ENCODE measurements around the gene LHFPL5. TPM values are rescaled to one million over a fixed set of nuclear protein-coding genes. Genes with fewer than 3 reads are reported as not detected.

Gene LHFPL5
- total RNA-seq = 0.10 TPM in 1 of 2 replicates, not detected in the other

DNA sequence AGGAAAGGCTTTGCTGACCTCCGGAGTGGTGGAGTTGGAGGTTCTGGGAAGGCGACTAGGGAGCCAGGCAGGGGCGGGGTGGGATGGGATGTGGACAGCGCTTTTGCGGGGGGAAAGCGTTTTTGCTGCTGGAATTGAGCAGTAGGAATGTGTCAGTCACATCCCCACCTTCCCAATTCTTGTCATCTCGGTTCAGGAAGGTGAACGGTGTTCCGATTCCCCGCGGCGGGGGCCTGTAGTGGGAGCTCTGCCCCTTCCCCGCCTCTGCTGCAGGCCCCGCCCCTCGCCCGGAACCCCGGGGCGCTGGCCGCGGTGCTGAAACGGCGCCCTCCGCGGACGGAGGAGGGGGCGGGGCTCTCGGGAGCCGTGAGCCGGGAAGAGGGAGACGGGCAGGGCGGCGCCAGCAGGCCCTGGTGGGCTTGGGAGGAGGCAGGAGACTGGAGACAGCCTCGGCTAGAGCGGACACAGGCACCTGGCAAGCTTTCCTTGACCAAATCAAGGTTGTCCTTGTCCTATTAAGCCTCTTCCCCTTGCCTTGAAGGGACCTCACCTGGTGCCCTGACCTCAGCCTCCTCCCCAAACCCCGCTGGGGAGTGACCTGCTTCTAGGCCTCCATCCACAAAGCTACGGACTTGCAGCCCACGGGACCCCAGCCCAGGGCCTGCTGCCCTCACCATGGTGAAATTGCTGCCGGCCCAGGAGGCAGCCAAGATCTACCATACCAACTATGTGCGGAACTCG lies at the start of gene LHFPL5:
Gene LHFPL5, plus strand, starts transcription at position 357 of the 741 bp plus-strand sequence. Its CDS starts 319 bp downstream, at position 676.
- DNase-seq (ENCODE audit: low read depth) = no peak

DNA sequence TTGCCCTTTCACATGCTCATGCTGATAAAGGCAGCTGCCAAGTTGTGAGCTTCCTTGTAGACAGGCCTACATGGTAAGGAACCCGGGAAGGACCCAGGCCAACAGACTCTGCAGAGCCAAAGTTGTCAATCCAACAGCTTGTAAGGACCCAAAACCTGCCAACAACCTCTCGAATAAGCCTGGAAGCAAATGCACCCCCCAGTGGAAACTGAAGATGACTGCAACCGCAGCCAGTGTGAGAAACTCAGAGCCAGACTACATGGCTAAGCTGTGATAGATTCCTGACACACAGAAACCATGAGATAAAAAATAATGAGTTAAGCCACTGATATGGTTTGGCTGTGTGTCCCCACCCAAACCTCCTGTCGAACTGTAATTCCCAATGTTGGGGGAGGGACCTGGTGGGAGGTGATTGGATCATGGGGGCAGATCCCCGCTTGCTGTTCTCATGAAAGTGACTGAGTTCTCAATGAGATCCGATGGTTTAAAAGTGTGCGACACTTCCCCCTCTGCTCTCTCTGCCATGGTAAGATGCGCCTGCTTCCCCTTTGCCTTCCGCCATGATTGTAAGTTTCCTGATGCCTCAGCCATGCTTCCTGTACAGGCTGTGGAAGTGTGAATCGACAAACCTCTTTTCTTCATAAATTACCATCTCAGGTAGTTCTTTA lies 47.6 kb upstream of the LHFPL5 start:
- peak; percentile 53 for DNase-seq (ENCODE audit: low read depth)

DNA sequence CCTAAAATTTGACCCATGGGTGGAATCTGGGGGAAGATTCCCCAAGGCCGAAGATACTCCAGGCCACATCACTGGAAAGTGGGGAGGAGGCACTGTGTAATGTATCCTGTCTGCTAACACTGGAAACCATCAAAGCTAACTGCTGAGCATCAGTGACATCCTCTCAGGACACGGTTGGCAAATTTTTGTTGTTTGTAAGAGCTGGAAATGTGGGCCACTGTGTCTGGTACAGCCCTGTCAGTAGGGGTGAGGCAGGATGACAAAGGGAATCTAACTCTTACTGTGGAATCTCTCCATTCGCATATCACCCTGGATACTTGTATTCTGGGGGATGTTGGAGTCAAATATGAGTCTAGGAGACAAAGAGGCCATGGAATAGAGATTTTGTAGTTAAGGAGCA lies 45.7 kb upstream of the LHFPL5 start:
- DNase-seq (ENCODE audit: low read depth) = no peak

DNA sequence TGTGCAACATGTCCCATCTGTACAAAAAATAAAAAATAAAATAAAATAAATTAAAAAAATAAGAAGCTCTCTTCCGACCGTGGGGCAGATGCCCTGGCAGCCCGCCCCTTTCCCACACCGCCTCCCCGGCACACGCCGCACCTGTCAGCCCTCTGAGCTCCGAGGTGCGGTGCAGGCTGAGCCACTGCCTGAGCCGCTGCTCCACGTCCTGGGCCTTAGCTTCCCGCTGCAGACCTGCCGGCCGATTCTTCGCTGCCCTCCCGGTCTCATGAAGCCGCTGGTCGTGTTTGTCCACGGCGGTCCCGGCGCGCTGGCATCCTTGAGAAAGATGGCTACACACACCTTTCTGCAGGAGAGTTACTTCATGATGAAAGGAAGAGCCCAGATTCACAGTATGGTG lies 39.4 kb upstream of the LHFPL5 start:
- DNase-seq (ENCODE audit: low read depth) = no peak

DNA sequence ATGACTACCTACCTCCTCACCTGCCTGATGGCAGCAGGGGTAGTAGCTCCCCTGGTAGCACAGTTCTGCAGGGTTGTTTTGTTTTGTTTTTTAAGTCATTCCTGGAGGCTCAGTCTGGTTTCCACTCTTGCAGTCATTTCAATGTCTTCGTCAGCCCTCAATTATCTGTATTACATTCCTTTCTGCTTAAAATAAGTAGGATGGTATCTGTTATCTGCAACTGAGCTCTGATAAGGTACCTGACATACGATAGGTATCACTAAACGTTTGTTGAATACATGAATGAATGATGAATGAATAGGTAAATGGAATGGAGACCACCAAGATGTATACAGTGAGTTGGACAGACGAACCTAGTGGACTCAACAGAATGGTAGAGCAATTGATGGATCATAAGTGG lies 35.9 kb upstream of the LHFPL5 start:
- DNase-seq (ENCODE audit: low read depth) = no peak

DNA sequence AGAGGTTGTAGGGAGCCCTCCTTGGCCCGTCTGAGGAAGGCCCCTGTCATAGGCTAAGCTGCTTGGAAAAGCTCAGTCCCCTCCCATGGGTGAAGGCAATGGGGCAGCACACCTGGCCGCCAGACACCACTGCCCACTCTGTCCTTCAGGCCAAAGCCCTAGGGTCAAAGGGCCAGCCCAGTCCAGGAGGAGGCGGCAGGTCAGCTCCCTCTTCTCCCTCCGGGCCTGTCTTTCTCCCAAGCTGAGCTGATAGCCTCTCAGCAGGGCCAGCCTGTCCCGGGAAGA lies 33.9 kb upstream of the LHFPL5 start:
- DNase-seq (ENCODE audit: low read depth) = no peak

DNA sequence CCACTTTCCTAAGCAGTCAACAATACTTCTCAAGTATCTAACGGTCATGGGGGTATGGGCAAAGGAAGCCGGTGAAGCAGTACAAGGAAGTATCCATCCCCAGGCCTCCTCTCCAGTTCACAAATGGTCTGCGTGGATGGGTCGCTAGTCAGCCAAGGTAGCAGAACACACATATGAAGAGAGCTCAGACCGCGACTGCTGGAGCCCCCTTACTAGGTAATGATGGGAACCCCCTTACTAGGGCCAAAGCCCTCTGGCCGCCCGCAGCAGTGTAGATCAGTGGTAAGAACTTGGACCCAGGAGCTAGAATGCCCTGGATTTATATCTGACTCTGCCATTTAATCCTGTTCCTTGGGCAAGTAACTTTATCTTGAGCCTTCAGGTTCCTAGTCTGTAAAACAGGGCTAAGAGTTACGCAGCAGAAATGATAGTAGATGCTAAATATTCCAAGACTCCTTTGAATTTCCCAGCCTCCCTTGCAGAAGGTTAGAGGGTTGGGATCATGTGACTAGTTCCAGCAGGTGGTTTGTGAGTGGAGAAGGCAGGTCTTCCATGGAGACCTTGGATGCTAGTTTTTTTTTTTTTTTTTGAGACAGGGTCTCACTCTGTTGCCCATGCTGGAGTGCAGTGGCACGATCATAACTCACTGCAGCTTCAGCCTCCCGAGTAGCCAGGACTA lies 30.9 kb upstream of the LHFPL5 start:
- no peak for DNase-seq (ENCODE audit: low read depth)

DNA sequence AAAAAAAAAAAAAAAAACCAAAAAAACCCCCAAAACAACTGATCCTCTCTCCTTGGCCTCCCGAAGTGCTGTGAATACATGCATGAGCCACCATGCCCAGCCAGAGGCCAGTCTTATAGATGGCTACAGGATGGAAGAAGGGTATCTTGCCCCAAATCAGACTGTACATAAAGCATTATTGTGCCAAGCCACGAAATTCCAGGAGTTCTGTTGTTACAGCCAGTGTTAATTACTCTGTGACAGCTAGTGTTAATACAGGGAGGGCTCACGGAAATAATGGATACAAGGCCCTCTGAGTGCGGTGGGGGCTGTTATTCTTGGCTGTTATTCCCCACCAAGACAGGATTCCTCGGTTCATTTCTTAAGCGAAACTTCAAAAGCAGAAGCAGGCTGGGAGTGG lies 30.1 kb upstream of the LHFPL5 start:
- peak; percentile 8 for DNase-seq (ENCODE audit: low read depth)

DNA sequence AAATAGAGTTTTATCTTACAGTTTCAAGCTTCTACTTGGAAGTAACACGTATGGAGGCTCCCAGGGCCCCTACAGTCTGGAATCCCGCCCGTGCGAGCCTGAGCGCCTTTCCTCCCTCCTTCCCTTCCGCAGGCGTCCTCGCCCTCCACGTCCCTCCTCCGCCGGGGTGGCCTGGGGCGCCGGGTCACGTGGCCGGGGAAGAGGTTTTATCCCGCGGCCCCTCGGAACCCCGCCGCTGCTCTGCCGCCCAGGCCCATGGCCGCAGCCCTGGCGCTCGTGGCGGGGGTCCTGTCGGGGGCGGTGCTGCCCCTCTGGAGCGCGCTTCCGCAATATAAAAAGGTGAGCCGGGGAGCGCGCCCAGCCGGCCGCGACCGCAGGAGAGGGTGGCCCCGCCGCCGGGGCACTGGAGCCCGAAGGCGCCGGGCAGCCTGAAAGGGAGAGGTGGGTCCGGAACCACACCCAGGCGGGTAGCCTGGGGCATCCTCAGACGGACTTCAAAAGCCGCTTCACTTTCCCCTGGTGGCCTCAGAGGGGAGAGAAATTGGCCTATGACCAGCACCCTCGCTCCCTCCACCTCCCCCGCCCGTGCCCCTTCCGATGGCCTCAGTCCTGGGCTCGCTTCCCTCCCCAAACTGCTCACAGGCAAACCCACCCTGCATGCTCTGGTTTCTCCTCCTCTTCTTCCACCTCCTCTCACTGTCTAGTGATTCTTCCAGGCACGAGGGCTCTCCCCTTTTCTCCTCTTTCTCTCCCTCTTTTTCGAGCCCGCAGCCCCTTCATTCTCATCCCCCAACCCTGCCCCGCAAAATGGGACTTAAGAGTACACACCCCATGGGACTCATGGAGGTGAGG lies 28.6 kb upstream of the LHFPL5 start, which contains the start of gene CLPSL2:
Gene CLPSL2, plus strand, starts transcription at position 235 of the 852 bp plus-strand sequence. Its CDS starts 21 bp downstream, at position 256.
- no peak for DNase-seq (ENCODE audit: low read depth)

DNA sequence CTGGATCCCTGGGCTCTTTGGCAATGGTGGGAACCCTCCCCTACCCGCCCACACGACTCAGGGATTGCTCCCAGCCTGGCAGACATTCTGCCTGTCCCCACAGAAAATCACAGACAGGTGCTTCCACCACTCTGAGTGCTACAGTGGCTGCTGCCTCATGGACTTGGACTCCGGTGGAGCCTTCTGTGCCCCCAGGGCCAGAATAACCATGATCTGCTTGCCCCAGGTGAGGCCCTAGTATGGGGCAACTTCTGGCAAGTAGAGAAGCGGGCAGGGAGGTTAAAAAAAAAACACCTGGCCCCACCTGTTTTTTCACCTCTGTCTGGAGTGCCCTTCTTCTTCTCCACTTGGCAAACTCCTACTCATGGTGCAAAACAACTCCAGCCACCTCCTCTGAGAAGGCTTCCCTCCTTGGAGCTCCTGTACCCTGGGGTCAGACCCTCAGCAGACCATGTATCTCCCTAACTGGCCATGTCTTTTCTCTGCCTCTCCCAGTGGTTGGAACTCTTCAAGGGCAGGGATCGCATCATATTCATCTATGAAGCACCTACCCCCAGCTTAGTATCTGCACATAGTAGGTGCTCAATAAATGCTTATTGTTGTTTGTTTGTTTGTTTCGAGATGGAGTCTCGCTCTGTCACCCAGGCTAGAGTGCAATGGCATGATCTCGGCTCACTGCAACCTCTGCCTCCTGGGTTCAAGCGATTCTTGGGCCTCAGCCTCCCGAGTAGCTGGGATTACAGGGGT lies 27.6 kb upstream of the LHFPL5 start:
- DNase-seq (ENCODE audit: low read depth) = no peak

DNA sequence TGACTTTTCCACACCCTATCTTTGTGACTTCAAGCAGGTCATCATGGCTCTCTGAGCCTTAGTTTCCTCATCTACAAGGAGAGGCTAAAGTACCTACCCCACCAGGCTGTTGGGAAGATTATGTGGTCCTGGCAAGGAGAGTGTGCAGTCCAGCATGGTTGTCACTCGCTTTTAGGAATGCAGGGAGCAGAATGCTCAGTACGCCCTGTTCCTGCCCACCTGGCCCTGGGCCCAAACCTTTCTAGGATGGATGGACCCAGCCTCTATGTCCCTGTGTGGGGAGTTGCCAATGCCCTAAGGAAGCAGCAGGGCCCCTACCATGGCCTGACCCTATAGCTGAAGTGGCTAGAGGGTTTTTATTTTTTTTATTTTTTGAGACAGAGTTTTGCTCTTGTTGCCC lies 26.7 kb upstream of the LHFPL5 start:
- DNase-seq (ENCODE audit: low read depth) = no peak

DNA sequence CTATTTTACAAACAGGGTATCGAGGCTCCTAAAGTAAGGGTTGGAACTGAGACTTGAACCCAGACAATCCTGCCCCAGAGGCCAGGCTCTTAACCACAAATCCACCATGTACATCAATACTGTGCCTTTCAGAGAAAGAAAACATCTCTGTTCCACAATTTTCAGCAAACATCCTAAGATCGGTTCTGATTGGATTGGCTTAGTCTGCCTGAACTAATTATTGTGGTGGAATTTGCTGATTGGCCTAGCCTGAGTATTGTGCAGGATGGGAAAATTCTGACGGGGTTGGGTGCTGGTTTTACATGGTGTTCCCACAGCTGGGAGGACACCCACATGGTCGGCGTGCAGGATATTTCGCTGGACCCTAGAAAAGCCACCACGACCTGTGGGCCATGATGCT lies 24.4 kb upstream of the LHFPL5 start, which contains the start of gene CLPSL1:
Gene CLPSL1, plus strand, starts transcription at position 301 of the 400 bp plus-strand sequence. Its CDS starts 92 bp downstream, at position 393.
- DNase-seq (ENCODE audit: low read depth) = no peak

DNA sequence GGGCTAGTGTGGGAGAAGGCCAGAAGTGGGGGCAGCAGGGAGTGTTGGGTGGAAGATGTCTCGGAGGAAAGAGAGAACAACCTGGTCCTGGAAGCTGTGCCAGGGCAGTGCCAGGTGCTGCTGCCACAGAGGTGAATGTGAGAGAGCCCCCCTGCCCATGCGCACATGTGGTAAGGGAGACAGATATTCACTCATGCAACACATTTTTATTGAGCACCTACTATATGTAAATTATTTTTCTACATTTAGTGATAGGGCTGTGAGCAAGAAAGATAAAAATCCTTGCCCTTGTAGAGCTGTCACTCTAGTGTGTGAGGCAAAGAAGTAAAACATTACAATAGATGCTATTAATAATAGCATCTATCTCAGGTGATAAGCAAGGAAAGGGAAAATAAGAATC lies 23.9 kb upstream of the LHFPL5 start:
- DNase-seq (ENCODE audit: low read depth) = no peak

DNA sequence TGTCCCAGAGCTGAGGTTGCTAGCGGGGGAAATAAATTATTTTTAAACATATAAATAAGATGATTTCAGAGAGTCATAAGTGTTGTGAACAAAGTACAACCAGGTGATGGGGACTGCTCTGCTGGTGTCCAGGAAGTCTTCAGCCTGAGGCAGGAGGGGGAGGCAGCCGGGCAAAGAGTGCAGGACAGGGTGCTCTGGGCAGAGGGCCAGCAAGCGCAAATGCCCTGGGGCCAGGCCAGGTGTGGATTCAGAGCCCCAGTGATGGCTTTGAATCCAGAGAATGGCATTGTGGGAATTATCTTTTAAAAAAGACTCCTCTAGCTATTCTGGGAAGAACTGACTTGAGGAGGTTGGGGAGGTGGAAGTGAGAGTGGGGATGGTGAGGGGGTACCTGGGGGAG lies 22.7 kb upstream of the LHFPL5 start:
- DNase-seq (ENCODE audit: low read depth) = peak; percentile 20

DNA sequence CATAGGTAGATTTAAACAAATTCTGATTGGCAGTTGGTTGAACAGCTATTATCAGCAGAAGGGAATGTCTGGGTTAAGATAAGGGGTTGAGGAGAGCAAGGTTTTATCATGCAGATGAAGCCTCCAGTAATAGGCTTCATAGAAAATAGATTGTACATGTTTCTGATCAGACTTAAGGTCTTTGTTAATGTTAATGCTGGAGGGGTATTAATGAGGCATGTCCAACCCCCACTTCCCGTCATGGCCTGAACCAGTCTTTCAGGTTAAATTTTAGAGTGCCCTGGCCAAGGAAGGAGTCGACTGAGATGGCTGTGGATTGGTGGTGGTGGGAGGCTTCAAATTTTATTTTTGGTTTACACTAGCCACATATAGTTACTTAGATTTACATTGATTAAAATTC lies 21.0 kb upstream of the LHFPL5 start:
- no peak for DNase-seq (ENCODE audit: low read depth)

DNA sequence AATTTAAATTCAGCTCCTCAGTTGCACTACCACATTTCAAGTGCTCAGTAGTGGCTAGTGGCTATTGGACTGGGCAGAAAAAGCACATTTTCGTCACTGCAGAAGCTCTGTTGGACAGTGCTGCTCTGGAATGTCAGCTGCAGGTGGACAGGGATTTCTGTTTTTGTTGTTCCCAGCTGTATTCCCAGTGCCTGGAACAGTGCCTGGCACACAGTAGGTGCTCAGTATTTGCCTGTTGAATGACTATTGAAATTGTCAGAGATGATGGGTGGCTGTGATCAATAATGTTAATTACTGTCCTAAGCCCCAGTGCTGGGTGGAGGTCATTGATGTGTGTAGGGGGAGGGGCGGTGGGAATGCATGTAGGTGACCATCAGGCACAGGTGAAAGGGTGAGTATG lies 18.9 kb upstream of the LHFPL5 start:
- DNase-seq (ENCODE audit: low read depth) = no peak

DNA sequence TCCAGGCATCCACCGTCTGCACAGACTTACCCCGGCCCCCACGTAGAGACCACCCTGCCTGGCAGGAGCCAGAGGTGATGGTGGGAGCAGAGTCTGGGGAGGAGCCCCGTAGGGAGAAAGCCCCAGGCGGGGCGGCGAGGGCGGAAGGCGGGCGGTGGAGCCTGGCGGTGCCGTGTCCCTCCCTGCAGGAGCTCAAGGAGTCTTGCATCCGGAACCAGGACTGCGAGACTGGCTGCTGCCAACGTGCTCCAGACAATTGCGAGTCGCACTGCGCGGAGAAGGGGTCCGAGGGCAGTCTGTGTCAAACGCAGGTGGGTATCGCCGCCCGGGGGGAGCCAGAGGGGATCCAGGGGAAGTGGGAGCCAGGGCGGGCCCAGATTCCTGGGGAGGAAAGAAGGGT lies 18.3 kb upstream of the LHFPL5 start:
- DNase-seq (ENCODE audit: low read depth) = no peak

DNA sequence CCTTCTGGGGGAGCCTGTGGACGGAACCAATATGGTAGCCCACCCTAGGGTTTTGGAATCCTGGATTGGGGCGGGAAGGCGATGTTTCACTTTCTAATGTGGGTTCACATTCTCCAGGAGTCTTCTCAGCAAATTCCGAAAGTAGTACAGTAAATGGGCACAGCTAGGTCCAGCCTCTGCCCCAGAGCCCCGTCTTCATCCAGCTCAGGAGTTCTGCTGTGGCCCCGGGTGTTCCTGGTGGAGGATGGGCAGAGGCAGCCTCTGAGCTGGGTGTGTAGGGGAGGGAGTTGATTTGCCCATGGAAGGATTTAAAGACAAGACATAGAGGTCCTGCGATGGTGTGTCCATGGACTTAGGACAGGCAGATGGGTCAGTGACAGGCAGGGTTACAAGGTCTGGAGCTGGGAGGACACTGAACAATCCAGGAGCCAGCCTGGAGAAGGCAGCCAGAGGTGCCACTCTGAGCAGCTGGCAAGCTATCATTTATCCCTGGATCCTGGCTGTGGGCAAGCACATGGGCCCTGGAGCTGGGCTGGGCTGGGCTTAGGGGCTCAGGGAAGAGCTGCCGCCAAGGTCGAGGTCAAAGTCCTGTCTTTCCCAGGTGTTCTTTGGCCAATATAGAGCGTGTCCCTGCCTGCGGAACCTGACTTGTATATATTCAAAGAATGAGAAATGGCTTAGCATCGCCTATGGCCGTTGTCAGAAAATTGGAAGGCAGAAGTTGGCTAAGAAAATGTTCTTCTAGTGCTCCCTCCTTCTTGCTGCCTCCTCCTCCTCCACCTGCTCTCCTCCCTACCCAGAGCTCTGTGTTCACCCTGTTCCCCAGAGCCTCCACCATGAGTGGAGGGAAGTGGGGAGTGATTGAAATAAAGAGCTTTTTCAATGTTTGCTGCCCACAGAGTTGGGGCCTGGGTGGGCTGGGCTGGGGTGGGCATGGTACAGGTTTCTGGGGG lies 17.6 kb upstream of the LHFPL5 start:
- no peak for DNase-seq (ENCODE audit: low read depth)

DNA sequence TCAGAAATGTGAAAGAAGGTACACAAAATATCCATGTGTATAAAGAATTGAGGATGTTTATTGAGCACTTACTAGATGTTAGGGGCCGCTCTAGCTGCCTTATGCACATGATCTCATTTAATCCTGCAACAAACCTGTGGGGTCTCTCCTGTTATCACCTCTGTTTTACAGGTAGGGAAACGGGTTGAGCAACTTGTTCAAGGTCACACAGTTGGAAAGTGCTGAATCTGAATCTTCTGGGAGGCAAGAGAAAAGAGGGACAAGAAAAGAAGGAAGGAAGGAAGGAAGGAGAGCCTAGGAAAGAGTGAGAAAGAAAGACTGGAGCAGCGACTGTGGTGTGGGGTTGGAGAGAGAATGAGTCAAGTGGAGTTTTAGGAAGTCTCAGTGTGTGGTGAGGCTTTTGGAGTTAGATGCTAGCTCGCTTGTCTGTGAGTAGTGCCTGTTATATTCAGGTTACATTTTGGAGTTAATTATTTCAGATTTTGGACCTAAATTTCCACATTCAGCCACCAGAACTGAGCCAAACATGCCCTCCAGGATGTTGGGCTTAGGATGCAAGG lies 16.6 kb upstream of the LHFPL5 start:
- no peak for DNase-seq (ENCODE audit: low read depth)

DNA sequence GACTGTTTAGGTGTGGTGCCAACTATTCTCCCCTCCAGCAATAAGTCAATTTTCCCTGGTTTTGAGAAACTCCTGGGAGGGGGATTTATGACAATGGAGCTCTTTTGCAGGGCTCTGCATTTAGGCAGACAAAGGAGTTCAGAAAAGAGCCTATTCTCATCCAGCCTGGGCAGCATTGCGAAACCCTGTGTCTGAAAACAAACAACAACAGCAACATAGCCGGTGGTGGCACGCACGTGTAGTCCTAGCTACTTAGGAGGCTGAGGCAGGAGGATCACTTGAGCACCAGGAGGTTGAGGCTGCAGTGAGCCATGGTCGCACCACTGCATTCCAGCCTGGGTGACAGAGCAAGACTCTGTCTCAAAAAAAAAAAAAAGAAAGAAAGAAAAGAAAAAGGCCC lies 14.5 kb upstream of the LHFPL5 start:
- DNase-seq (ENCODE audit: low read depth) = no peak

Measured in renal cortical epithelial cell (primary cell).